Measurements from ENCODE around the gene PRDM5. TPM values are rescaled to one million over a fixed set of nuclear protein-coding genes. Genes with fewer than 3 reads are reported as not detected.

Gene PRDM5
- total RNA-seq, 6 experiments from 2014 or later, result 0.20 to 0.64 (median 0.36) TPM

- no peak for TF ChIP-seq POLR2A (IDR thresholded peaks at IDR 0.05)
- TF ChIP-seq CTCF (IDR thresholded peaks at IDR 0.05), result no peak
- ATAC-seq (no peak), DNase-seq (no peak)
- Histone ChIP-seq H3K27ac (no peak overlapping the region), H3K27me3 (no peaks in the 10 kb centered on the region), H3K36me3 (no peaks in the 10 kb centered on the region), H3K4me1 (no peaks in the 10 kb centered on the region), H3K9me3 (no peaks in the 10 kb centered on the region), H3K4me3 (no peak overlapping the region)
- intact Hi-C loops (cut with DNase I), result no loop called here
- WGBS (ENCODE audit: insufficient coverage, low coverage, low lambda C conversion rate, missing lambda C conversion rate), result 42% methylated on average over 1 of the region's 3 CpGs
Observed at GRCh38 chr4:120709991-120710390, 212.5 kb downstream of the PRDM5 start.

DNA sequence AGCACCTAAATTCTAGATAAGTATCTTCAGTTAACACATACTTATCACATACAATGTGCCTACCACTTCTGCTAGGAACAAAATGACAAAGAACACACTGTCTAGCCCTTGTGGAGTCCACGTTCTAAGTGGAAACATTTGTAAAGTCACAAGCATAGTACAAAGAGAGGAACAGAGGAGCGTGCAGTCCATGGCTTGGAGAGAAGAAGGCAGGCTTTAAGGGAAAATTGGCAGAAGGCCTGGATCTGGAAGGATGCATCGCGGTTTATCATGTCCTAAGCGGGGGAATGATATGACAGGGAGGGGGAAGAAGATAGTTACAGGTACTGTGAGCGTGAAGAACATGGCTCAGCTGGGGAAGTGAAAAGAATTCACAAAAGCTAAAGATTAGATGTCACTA is 218.0 kb downstream of the PRDM5 start:
- Histone ChIP-seq H3K27me3 (no peaks in the 10 kb centered on the region), H3K4me1 (no peaks in the 10 kb centered on the region), H3K36me3 (no peaks in the 10 kb centered on the region), H3K4me3 (no peak overlapping the region), H3K27ac (no peak overlapping the region), H3K9me3 (no peaks in the 10 kb centered on the region)
- TF ChIP-seq CTCF (IDR thresholded peaks at IDR 0.05) (no peak), POLR2A (IDR thresholded peaks at IDR 0.05) (no peak)
- ATAC-seq, result no peak
- 75% methylated on average over 5 of the region's 6 CpGs for WGBS (ENCODE audit: insufficient coverage, low coverage, low lambda C conversion rate, missing lambda C conversion rate)
- DNase-seq, result no peak
- intact Hi-C loops (cut with DNase I), result no loop called here

GRCh38 chr4:120703908-120704307 is 218.6 kb downstream of the PRDM5 start:
- H3K4me3 ChIP-seq, result no peak overlapping the region
- DNase-seq (no peak), ATAC-seq (no peak)
- H3K9me3 ChIP-seq, result no peaks in the 10 kb centered on the region
- H3K27ac ChIP-seq, result no peak overlapping the region
- intact Hi-C loops (cut with DNase I), result no loop called here
- TF ChIP-seq CTCF (IDR thresholded peaks at IDR 0.05), result no peak
- no peak for TF ChIP-seq POLR2A (IDR thresholded peaks at IDR 0.05)
- H3K27me3 ChIP-seq, result no peaks in the 10 kb centered on the region
- no peaks in the 10 kb centered on the region for H3K36me3 ChIP-seq
- no peaks in the 10 kb centered on the region for H3K4me1 ChIP-seq
- WGBS (ENCODE audit: insufficient coverage, low coverage, low lambda C conversion rate, missing lambda C conversion rate), result 18% methylated on average over 1 of the region's 1 CpG

- H3K4me1 ChIP-seq, result no peaks in the 10 kb centered on the region
- WGBS (ENCODE audit: insufficient coverage, low coverage, low lambda C conversion rate, missing lambda C conversion rate), result 33% methylated on average over 1 of the region's 1 CpG
- no peak for DNase-seq
Observed at GRCh38 chr4:120699354-120699753, 223.2 kb downstream of the PRDM5 start.

More at GRCh38 chr4:120699354-120699753, 223.2 kb downstream of the PRDM5 start:
- Histone ChIP-seq H3K27me3 (no peaks in the 10 kb centered on the region), H3K4me3 (no peak overlapping the region), H3K36me3 (no peaks in the 10 kb centered on the region), H3K27ac (no peak overlapping the region), H3K9me3 (no peaks in the 10 kb centered on the region)
- intact Hi-C loops (cut with DNase I), result no loop called here
- TF ChIP-seq CTCF (IDR thresholded peaks at IDR 0.05) (no peak), POLR2A (IDR thresholded peaks at IDR 0.05) (no peak)
- no peak for ATAC-seq

Data from right lobe of liver (tissue), 6 donors.